ENCODE measurements around the gene VSTM2B. TPM values are rescaled to one million over a fixed set of nuclear protein-coding genes. Genes with fewer than 3 reads are reported as not detected.

VSTM2B gene
- polyA plus RNA-seq, 1 donor, result 8.3 TPM

GRCh38 chr19:29531458-29532025, 5.7 kb downstream of the VSTM2B start:
- H3K27me3 ChIP-seq (ENCODE audit: control insufficient read depth, insufficient read depth, low read length), result peaks cover 47% of the 10 kb centered on the region

DNA sequence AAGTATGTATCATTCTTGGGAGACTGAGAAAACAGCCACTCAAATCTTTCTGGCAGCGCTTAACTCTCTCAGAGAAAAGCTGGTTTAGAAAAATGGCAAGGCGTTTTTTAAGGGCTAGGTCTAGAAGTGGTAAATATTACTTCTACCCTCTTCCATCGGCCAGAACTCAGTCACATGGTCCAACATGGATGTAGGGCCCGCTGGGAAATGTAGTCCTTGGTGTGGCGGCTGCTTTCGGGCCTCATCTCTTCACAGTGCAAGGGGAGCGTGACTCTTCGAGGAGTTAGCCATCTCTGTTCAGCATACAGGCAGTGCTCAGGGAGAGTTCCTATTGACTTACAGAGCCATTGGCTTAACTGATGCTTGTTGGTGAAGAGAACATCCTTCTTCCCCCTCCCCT, 6.3 kb downstream of the VSTM2B start:
- Histone ChIP-seq H3K4me1 (ENCODE audit: control insufficient read depth, insufficient read depth, low read length) (peaks cover 27% of the 10 kb centered on the region), H3K36me3 (ENCODE audit: control insufficient read depth, insufficient read depth, low read length) (peaks cover 10% of the 10 kb centered on the region), H3K27me3 (ENCODE audit: control insufficient read depth, insufficient read depth, low read length) (peaks cover 42% of the 10 kb centered on the region), H3K4me3 (ENCODE audit: low read length) (no peak overlapping the region), H3K9me3 (ENCODE audit: control insufficient read depth, low read depth, low read length) (peaks cover 4% of the 10 kb centered on the region), H3K27ac (ENCODE audit: low read length) (no peak overlapping the region)
- DNase-seq, result no peak
- WGBS (ENCODE audit: insufficient coverage, low lambda C conversion rate), result no CpG with 5 or more reads among the region's 8 CpGs

More at GRCh38 chr19:29531458-29532025, 5.7 kb downstream of the VSTM2B start:
- Histone ChIP-seq H3K9me3 (ENCODE audit: control insufficient read depth, low read depth, low read length) (peaks cover 7% of the 10 kb centered on the region), H3K36me3 (ENCODE audit: control insufficient read depth, insufficient read depth, low read length) (peaks cover 10% of the 10 kb centered on the region), H3K27ac (ENCODE audit: low read length) (no peak overlapping the region), H3K4me1 (ENCODE audit: control insufficient read depth, insufficient read depth, low read length) (peaks cover 29% of the 10 kb centered on the region), H3K4me3 (ENCODE audit: low read length) (no peak overlapping the region)
- no CpG with 5 or more reads among the region's 7 CpGs for WGBS (ENCODE audit: insufficient coverage, low lambda C conversion rate)
- DNase-seq, result no peak

DNA sequence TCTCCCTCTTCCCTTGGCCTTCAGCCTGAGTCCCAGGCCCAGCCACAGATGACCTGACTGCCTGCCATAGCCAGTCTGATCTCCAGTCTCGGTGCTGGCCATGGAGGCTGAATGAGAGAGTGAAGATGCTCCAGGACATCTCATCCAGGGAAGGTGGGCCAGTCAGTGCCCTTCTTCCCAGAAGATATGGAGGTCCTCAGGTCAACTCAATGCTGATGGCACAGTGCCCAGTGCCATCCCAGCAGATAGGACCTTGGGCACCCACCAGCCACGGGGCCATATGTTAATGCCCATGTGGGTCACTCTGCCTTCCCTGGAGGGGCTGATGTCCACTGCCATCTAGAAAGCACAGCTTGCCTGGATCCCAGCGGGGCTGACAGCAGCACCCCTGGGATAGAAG, 7.2 kb downstream of the VSTM2B start:
- DNase-seq, result no peak
- peaks cover 33% of the 10 kb centered on the region for H3K27me3 ChIP-seq (ENCODE audit: control insufficient read depth, insufficient read depth, low read length)
- no CpG with 5 or more reads among the region's 3 CpGs for WGBS (ENCODE audit: insufficient coverage, low lambda C conversion rate)

DNA sequence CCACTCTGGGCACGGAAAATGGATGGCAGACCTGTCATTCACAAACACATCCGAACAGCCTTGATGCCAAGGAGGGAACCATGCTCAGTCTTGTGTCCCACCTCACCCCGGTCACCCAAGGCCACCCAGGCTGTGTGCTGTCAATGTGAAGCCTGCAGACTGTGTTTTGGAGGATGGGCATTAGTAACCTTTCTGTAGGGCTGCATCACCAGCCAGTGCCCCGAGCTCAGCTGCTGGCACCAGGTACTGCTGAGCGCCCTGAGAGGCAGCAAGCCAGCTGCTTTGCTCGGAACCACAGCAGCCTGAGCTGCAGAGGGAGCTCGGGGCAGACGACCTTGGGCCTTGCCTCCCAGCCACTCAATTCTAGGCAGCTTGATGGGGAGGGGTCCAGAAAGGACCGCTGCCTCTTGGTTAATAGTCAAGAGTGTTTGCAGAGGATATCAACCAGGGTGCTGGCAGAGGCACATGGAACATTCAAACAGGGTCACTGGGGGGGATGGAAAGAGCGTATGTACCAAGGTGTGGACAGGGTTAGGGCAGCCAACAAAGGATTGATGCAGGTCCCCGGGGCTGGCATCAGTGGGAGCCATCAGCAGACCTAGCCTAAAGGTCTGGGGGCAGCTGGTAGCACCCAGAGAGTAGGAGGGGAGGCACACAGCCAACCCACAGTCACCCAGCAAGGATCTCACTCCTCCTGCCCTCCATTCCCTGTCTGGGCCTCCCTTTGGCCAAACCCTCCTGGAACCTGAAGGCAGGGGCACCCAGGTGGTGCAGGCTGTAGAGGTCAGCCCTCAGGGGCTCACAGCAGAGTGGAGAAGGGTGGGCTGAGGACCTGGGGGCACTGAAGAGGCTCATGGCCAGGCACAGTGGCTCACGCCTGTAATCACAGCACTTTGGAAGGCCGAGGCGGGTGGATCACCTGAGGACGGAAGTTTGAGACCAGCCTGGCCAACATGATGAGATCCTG, 8.1 kb downstream of the VSTM2B start:
- peaks cover 15% of the 10 kb centered on the region for H3K4me1 ChIP-seq (ENCODE audit: control insufficient read depth, insufficient read depth, low read length)
- WGBS (ENCODE audit: insufficient coverage, low lambda C conversion rate), result no CpG with 5 or more reads among the region's 15 CpGs
- H3K9me3 ChIP-seq (ENCODE audit: control insufficient read depth, low read depth, low read length), result peaks cover 4% of the 10 kb centered on the region
- peaks cover 24% of the 10 kb centered on the region for H3K27me3 ChIP-seq (ENCODE audit: control insufficient read depth, insufficient read depth, low read length)
- H3K4me3 ChIP-seq (ENCODE audit: low read length), result no peak overlapping the region
- H3K36me3 ChIP-seq (ENCODE audit: control insufficient read depth, insufficient read depth, low read length), result peaks cover 19% of the 10 kb centered on the region
- no peak for DNase-seq
- H3K27ac ChIP-seq (ENCODE audit: low read length), result no peak overlapping the region

More for the DNA sequence above, 7.2 kb downstream of the VSTM2B start:
- Histone ChIP-seq H3K36me3 (ENCODE audit: control insufficient read depth, insufficient read depth, low read length) (peaks cover 12% of the 10 kb centered on the region), H3K4me1 (ENCODE audit: control insufficient read depth, insufficient read depth, low read length) (peaks cover 20% of the 10 kb centered on the region), H3K27ac (ENCODE audit: low read length) (no peak overlapping the region), H3K4me3 (ENCODE audit: low read length) (no peak overlapping the region), H3K9me3 (ENCODE audit: control insufficient read depth, low read depth, low read length) (peaks cover 4% of the 10 kb centered on the region)

GRCh38 chr19:29535214-29535831, 9.5 kb downstream of the VSTM2B start:
- no CpG with 5 or more reads among the region's 19 CpGs for WGBS (ENCODE audit: insufficient coverage, low lambda C conversion rate)
- Histone ChIP-seq H3K4me1 (ENCODE audit: control insufficient read depth, insufficient read depth, low read length) (peaks cover 7% of the 10 kb centered on the region), H3K27ac (ENCODE audit: low read length) (no peak overlapping the region), H3K9me3 (ENCODE audit: control insufficient read depth, low read depth, low read length) (no peaks in the 10 kb centered on the region), H3K36me3 (ENCODE audit: control insufficient read depth, insufficient read depth, low read length) (peaks cover 19% of the 10 kb centered on the region), H3K4me3 (ENCODE audit: low read length) (no peak overlapping the region), H3K27me3 (ENCODE audit: control insufficient read depth, insufficient read depth, low read length) (peaks cover 12% of the 10 kb centered on the region)
- no peak for DNase-seq

DNA sequence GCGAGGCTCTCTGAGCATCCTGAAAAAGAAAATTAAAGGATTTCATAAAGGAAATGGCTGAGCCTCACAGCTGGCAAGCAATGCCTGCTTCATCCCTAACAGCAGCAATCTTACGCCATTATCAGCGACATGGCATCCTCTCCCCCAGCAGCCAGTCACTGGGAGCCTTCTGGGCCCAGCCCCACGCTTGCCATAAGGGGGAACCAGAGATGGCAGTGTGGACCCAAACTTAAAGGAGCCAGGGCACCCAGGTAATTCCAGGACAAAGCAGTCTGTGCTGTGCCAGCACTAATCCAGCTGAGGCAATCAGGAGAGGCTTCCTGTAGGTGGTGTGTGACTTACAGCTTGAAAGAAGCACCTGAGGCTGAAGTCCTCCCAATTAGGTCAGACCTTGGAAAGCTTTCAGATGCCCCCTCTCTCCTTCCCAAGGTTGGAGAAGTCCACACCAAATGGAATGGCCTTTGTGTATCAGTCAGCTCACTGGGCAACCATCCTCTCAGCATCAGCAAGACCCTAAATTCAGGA, 10.3 kb downstream of the VSTM2B start:
- Histone ChIP-seq H3K27me3 (ENCODE audit: control insufficient read depth, insufficient read depth, low read length) (peaks cover 6% of the 10 kb centered on the region), H3K4me3 (ENCODE audit: low read length) (no peak overlapping the region), H3K4me1 (ENCODE audit: control insufficient read depth, insufficient read depth, low read length) (peaks cover 6% of the 10 kb centered on the region), H3K27ac (ENCODE audit: low read length) (no peak overlapping the region), H3K9me3 (ENCODE audit: control insufficient read depth, low read depth, low read length) (no peaks in the 10 kb centered on the region), H3K36me3 (ENCODE audit: control insufficient read depth, insufficient read depth, low read length) (peaks cover 19% of the 10 kb centered on the region)
- DNase-seq, result no peak
- WGBS (ENCODE audit: insufficient coverage, low lambda C conversion rate), result 100% methylated on average over 1 of the region's 4 CpGs

GRCh38 chr19:29537181-29537580, 11.4 kb downstream of the VSTM2B start:
- no peak overlapping the region for H3K27ac ChIP-seq (ENCODE audit: low read length)
- no peaks in the 10 kb centered on the region for H3K9me3 ChIP-seq (ENCODE audit: control insufficient read depth, low read depth, low read length)
- H3K36me3 ChIP-seq (ENCODE audit: control insufficient read depth, insufficient read depth, low read length), result peaks cover 19% of the 10 kb centered on the region
- H3K4me3 ChIP-seq (ENCODE audit: low read length), result no peak overlapping the region
- no peak for DNase-seq
- H3K4me1 ChIP-seq (ENCODE audit: control insufficient read depth, insufficient read depth, low read length), result no peaks in the 10 kb centered on the region
- H3K27me3 ChIP-seq (ENCODE audit: control insufficient read depth, insufficient read depth, low read length), result no peaks in the 10 kb centered on the region
- WGBS (ENCODE audit: insufficient coverage, low lambda C conversion rate), result no CpG with 5 or more reads among the region's 7 CpGs

- no CpG with 5 or more reads among the region's 11 CpGs for WGBS (ENCODE audit: insufficient coverage, low lambda C conversion rate)
Measured at GRCh38 chr19:29537601-29538000, 11.8 kb downstream of the VSTM2B start.

GRCh38 chr19:29538146-29538545, 12.4 kb downstream of the VSTM2B start:
- H3K4me1 ChIP-seq (ENCODE audit: control insufficient read depth, insufficient read depth, low read length), result no peaks in the 10 kb centered on the region
- H3K27ac ChIP-seq (ENCODE audit: low read length), result no peak overlapping the region
- no peaks in the 10 kb centered on the region for H3K9me3 ChIP-seq (ENCODE audit: control insufficient read depth, low read depth, low read length)
- no peaks in the 10 kb centered on the region for H3K27me3 ChIP-seq (ENCODE audit: control insufficient read depth, insufficient read depth, low read length)
- H3K4me3 ChIP-seq (ENCODE audit: low read length), result no peak overlapping the region
- no CpG with 5 or more reads among the region's 12 CpGs for WGBS (ENCODE audit: insufficient coverage, low lambda C conversion rate)
- H3K36me3 ChIP-seq (ENCODE audit: control insufficient read depth, insufficient read depth, low read length), result peaks cover 17% of the 10 kb centered on the region
- DNase-seq, result no peak

More at GRCh38 chr19:29537601-29538000, 11.8 kb downstream of the VSTM2B start:
- H3K4me3 ChIP-seq (ENCODE audit: low read length), result no peak overlapping the region
- peaks cover 19% of the 10 kb centered on the region for H3K36me3 ChIP-seq (ENCODE audit: control insufficient read depth, insufficient read depth, low read length)
- no peaks in the 10 kb centered on the region for H3K27me3 ChIP-seq (ENCODE audit: control insufficient read depth, insufficient read depth, low read length)
- H3K27ac ChIP-seq (ENCODE audit: low read length), result no peak overlapping the region
- no peaks in the 10 kb centered on the region for H3K4me1 ChIP-seq (ENCODE audit: control insufficient read depth, insufficient read depth, low read length)
- no peak for DNase-seq
- H3K9me3 ChIP-seq (ENCODE audit: control insufficient read depth, low read depth, low read length), result no peaks in the 10 kb centered on the region

DNA sequence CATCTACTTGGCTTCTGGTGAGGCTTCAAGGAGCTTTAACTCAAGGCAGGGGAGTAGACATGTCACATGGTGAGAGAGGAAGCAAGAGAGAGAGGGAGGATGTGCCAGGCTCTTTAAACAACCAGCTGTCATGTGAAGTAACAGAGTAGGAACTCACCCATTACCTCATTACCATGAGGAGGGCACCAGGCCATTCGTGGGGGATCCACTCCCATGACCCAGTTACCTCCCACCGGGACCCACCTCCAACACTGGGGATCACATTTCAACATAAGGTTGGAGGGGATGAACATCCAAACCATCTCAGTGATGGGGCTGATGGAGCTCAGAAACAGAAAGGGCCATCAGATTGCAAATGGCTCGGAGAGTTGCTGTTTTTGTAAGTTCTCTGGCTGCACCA, 12.9 kb downstream of the VSTM2B start:
- Histone ChIP-seq H3K27me3 (ENCODE audit: control insufficient read depth, insufficient read depth, low read length) (no peaks in the 10 kb centered on the region), H3K4me3 (ENCODE audit: low read length) (no peak overlapping the region), H3K27ac (ENCODE audit: low read length) (no peak overlapping the region), H3K4me1 (ENCODE audit: control insufficient read depth, insufficient read depth, low read length) (no peaks in the 10 kb centered on the region), H3K36me3 (ENCODE audit: control insufficient read depth, insufficient read depth, low read length) (peaks cover 17% of the 10 kb centered on the region), H3K9me3 (ENCODE audit: control insufficient read depth, low read depth, low read length) (no peaks in the 10 kb centered on the region)
- DNase-seq, result no peak
- no CpG with 5 or more reads among the region's 3 CpGs for WGBS (ENCODE audit: insufficient coverage, low lambda C conversion rate)
